ENCODE results near the gene ZBTB46. TPM values are rescaled to one million over a fixed set of nuclear protein-coding genes. Genes with fewer than 3 reads are reported as not detected.

ZBTB46 gene
- total and polyA plus RNA-seq, 10 of the 15 experiments (the other 5 are each of a cell fraction or from before 2014, with no cell fraction given): 0.15 to 0.92 (median 0.34) TPM

GRCh38 chr20:63863798-63864544 lies 32.9 kb upstream of the ZBTB46 start (continued):
- peak; percentile 88 for TF ChIP-seq GATAD2B (conservative IDR thresholded peaks at IDR 0.05; ENCODE audit: low read depth)
- no peak for TF ChIP-seq CBX5 (IDR thresholded peaks at IDR 0.05; ENCODE audit: low read depth)
- no peak for TF ChIP-seq NR2C2 (IDR thresholded peaks at IDR 0.05; ENCODE audit: borderline replicate concordance, control insufficient read depth, insufficient read length, low read depth)
- TF ChIP-seq EGR1 (IDR thresholded peaks at IDR 0.05; ENCODE audit: borderline replicate concordance in 1 of 2, low read depth in 2 of 2, low read length in 2 of 2): 0 out of 3 replicates have a peak, but pooled peaks of 1 of the 2 experiments have one; percentile 34
- TF ChIP-seq BMI1 (IDR thresholded peaks at IDR 0.05; ENCODE audit: borderline replicate concordance): no peak
- TF ChIP-seq SP1 (IDR thresholded peaks at IDR 0.05; ENCODE audit: low read depth, low read length): no peak
- TF ChIP-seq TCF12 (IDR thresholded peaks at IDR 0.05; ENCODE audit: low read depth, low read length): peak; percentile 68; the same call in 1 of the 2 replicates
- TF ChIP-seq NR2C1 (IDR thresholded peaks at IDR 0.05): no peak; the same call in 1 of the 2 replicates
- peak; percentile 13 for TF ChIP-seq SMAD1 (IDR thresholded peaks at IDR 0.05; ENCODE audit: low read depth, partially characterized antibody)
- peak; percentile 66; the same call in 1 of the 2 replicates for TF ChIP-seq ESRRA (IDR thresholded peaks at IDR 0.05; ENCODE audit: low read length)
- no peak for TF ChIP-seq SUPT20H (IDR thresholded peaks at IDR 0.05; ENCODE audit: borderline replicate concordance, control insufficient read depth, low read depth, low read length)
- no peak for TF ChIP-seq CHD1 (IDR thresholded peaks at IDR 0.05; ENCODE audit: low read depth, low read length)
- TF ChIP-seq TAF1 (IDR thresholded peaks at IDR 0.05; ENCODE audit: borderline replicate concordance, low read depth, low read length): peak; percentile 75
- TF ChIP-seq NBN (IDR thresholded peaks at IDR 0.05): no peak; the same call in 1 of the 2 replicates
- TF ChIP-seq SUZ12 (IDR thresholded peaks at IDR 0.05; ENCODE audit: unreplicated experiment): no peak
- peak; percentile 55; the same call in 1 of the 2 replicates for TF ChIP-seq GABPA (IDR thresholded peaks at IDR 0.05; ENCODE audit: low read depth)
- peak; percentile 88 for TF ChIP-seq MXI1 (IDR thresholded peaks at IDR 0.05; ENCODE audit: low read depth, low read length)
- TF ChIP-seq TCF3 (IDR thresholded peaks at IDR 0.05; ENCODE audit: borderline replicate concordance, insufficient read depth, low read depth, low read length): 0 out of 2 replicates have a peak, but pooled peaks have one; percentile 40
- peak in 1 of 2 experiments; percentile 77; a peak in 1 of 4 replicates for TF ChIP-seq ETV6 (conservative IDR thresholded peaks at IDR 0.05 in 1 of 2, IDR thresholded peaks at IDR 0.05 in 1 of 2; ENCODE audit: borderline replicate concordance in 1 of 2, low read depth in 1 of 2)
- TF ChIP-seq BACH1 (IDR thresholded peaks at IDR 0.05; ENCODE audit: borderline replicate concordance): peak; percentile 79
- TF ChIP-seq KLF5 (IDR thresholded peaks at IDR 0.05; ENCODE audit: partially characterized antibody): peak; percentile 62
- 0 out of 2 replicates have a peak, but pooled peaks have one; percentile 61 for TF ChIP-seq HDGF (IDR thresholded peaks at IDR 0.05)
- TF ChIP-seq ZNF622 (IDR thresholded peaks at IDR 0.05): no peak
- TF ChIP-seq, protein P1, sequence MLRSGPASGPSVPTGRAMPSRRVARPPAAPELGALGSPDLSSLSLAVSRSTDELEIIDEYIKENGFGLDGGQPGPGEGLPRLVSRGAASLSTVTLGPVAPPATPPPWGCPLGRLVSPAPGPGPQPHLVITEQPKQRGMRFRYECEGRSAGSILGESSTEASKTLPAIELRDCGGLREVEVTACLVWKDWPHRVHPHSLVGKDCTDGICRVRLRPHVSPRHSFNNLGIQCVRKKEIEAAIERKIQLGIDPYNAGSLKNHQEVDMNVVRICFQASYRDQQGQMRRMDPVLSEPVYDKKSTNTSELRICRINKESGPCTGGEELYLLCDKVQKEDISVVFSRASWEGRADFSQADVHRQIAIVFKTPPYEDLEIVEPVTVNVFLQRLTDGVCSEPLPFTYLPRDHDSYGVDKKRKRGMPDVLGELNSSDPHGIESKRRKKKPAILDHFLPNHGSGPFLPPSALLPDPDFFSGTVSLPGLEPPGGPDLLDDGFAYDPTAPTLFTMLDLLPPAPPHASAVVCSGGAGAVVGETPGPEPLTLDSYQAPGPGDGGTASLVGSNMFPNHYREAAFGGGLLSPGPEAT (IDR thresholded peaks at IDR 0.05; ENCODE audit: low read depth): peak; percentile 74
- TF ChIP-seq POLR2AphosphoS2 (IDR thresholded peaks at IDR 0.05; ENCODE audit: low read depth, low read length): no peak
- 0 out of 2 replicates have a peak, but pooled peaks have one; percentile 42 for TF ChIP-seq CHD2 (IDR thresholded peaks at IDR 0.05; ENCODE audit: borderline replicate concordance, low read depth, low read length)
- TF ChIP-seq SMAD5 (IDR thresholded peaks at IDR 0.05; ENCODE audit: low read depth): no peak
- TF ChIP-seq SREBF1 (IDR thresholded peaks at IDR 0.05; ENCODE audit: low read length): no peak
- peak; percentile 65; the same call in 1 of the 2 replicates for TF ChIP-seq ELK1 (IDR thresholded peaks at IDR 0.05; ENCODE audit: low read depth, low read length)
- TF ChIP-seq JUND (IDR thresholded peaks at IDR 0.05; ENCODE audit: low read depth, low read length): peak; percentile 28; the same call in 1 of the 2 replicates

All from GM12878 (cell line).